H1 (cell line): Measurements from ENCODE around the gene LSM14B. TPM values are rescaled to one million over a fixed set of nuclear protein-coding genes. Genes with fewer than 3 reads are reported as not detected.

Experiments used
- CTCF ChIA-PET: fragments of 300-600 bp; sonication (Branson Sonifier 250); formaldehyde crosslinking; loops from one replicate; lab custom pipeline; 2021; ENCODE audit not compliant: partially characterized antibody; lab: Charles Lee
- POLR2A ChIA-PET: fragments of 300-600 bp; sonication (Branson Sonifier 250); formaldehyde crosslinking; loops from one replicate; lab custom pipeline; 2021; ENCODE audit warnings: inconsistent platforms; ENCODE audit not compliant: partially characterized antibody; lab: Charles Lee
- DNase-seq, 2 experiments: peaks; one replicate each; pipeline versions ENCODE4 v3.0.0 to v3.0.0-alpha.2; 2010 to 2022; ENCODE audit warnings: low spot score in 2 of 2, low read depth in 1 of 2, mixed read lengths in 1 of 2
- FAIRE-seq: peaks from 2 replicates; lab custom pipeline; 2011; peaks lifted over from hg19 to GRCh38; lab: Jason Lieb, UNC
- H2AFZ ChIP-seq: 2 replicates; pipeline ENCODE4 v1.8.1; 2012; ENCODE audit warnings: low read length, inconsistent platforms
- H2AK5ac ChIP-seq: 2 replicates; pipeline ENCODE4 v1.6.1; 2013; ENCODE audit warnings: low read depth, low read length
- H2BK120ac ChIP-seq: replicated peaks from 2 replicates; pipeline ENCODE3; 2013; ENCODE audit warnings: low read depth, low read length, inconsistent platforms
- H2BK12ac ChIP-seq: 2 replicates; pipeline ENCODE4 v1.6.1; 2013; ENCODE audit warnings: low read depth, low read length
- H2BK15ac ChIP-seq: 2 replicates; pipeline ENCODE4 v1.6.1; 2013; ENCODE audit warnings: low read length
- H2BK20ac ChIP-seq: 2 replicates; pipeline ENCODE4 v1.6.1; 2013; ENCODE audit warnings: low read length
- H2BK5ac ChIP-seq: 2 replicates; pipeline ENCODE4 v1.6.1; 2013; ENCODE audit warnings: low read depth, low read length
- H3K14ac ChIP-seq: 2 replicates; pipeline ENCODE4 v1.6.1; 2013; ENCODE audit warnings: inconsistent platforms; ENCODE audit not compliant: insufficient read length
- H3K18ac ChIP-seq: 2 replicates; pipeline ENCODE4 v1.6.1; 2013; ENCODE audit warnings: low read length; ENCODE audit errors: extremely low read depth
- H3K23ac ChIP-seq: 2 replicates; pipeline ENCODE4 v1.6.1; 2013; ENCODE audit warnings: inconsistent platforms; ENCODE audit not compliant: insufficient read length
- H3K23me2 ChIP-seq: 2 replicates; pipeline ENCODE4 v1.6.1; 2013; ENCODE audit warnings: low read depth, low read length
- H3K27ac ChIP-seq: 2 replicates; pipeline ENCODE4 v1.6.1; 2011; ENCODE audit warnings: low read depth, low read length, inconsistent platforms
- H3K27me3 ChIP-seq, 4 experiments: replicated peaks in 1 of 4; 1 replicate in 1 of 4; 2 replicates in 3 of 4; pipeline versions ENCODE4 v1.6.1 to v1.8.1; 2011 to 2013; ENCODE audit warnings: low read length in 3 of 4, mild to moderate bottlenecking in 3 of 4, inconsistent platforms in 2 of 4, mixed read lengths in 2 of 4, moderate library complexity in 1 of 4; ENCODE audit not compliant: control insufficient read depth in 3 of 4, insufficient read depth in 3 of 4; ENCODE audit errors: extremely low read depth in 1 of 4
- H3K36me3 ChIP-seq, 4 experiments: 2 replicates each; pipeline versions ENCODE4 v1.6.1 to v1.8.1; 2011 to 2013; ENCODE audit warnings: mild to moderate bottlenecking in 4 of 4, low read length in 3 of 4, moderate library complexity in 2 of 4, control low read depth in 1 of 4, inconsistent platforms in 1 of 4; ENCODE audit not compliant: insufficient read depth in 4 of 4, control insufficient read depth in 2 of 4
- H3K4ac ChIP-seq: replicated peaks from 2 replicates; pipeline ENCODE3; 2013; ENCODE audit warnings: low read length, low read depth, mixed read lengths, inconsistent platforms; ENCODE audit not compliant: insufficient read length
- H3K4me1 ChIP-seq, 4 experiments: replicated peaks in 1 of 4; 1 replicate in 1 of 4; 2 replicates in 3 of 4; pipeline versions ENCODE4 v1.6.1 to v1.8.1; 2011 to 2013; ENCODE audit warnings: low read length in 3 of 4, inconsistent platforms in 2 of 4, mixed read lengths in 1 of 4; ENCODE audit not compliant: insufficient read depth in 4 of 4, control insufficient read depth in 3 of 4
- H3K4me2 ChIP-seq, 2 experiments: 2 replicates each; pipeline versions ENCODE4 v1.6.1 to v1.8.1; 2011 to 2013; ENCODE audit warnings: low read depth in 2 of 2, low read length in 2 of 2, control low read depth in 1 of 2, inconsistent platforms in 1 of 2, mild to moderate bottlenecking in 1 of 2; ENCODE audit not compliant: insufficient read depth in 1 of 2
- H3K4me3 ChIP-seq, 4 experiments: fragments of 200-600, 300-600 bp in 1 of 4; sonication (generic), shearing (Covaris generic), sonication (Bioruptor Twin) in 1 of 4; 2 replicates each; pipeline versions ENCODE4 v1.5.1 to v1.8.1; 2011 to 2016; ENCODE audit warnings: low read length in 4 of 4, low read depth in 3 of 4, control low read depth in 2 of 4, inconsistent platforms in 2 of 4, mild to moderate bottlenecking in 2 of 4, mixed read lengths in 1 of 4, moderate library complexity in 1 of 4; ENCODE audit not compliant: insufficient read depth in 2 of 4; ENCODE audit errors: extremely low read depth in 1 of 4
- H3K56ac ChIP-seq: replicated peaks from 2 replicates; pipeline ENCODE3; 2013; ENCODE audit warnings: low read depth, mild to moderate bottlenecking, mixed read lengths, low read length, inconsistent platforms; ENCODE audit not compliant: insufficient read length
- H3K79me1 ChIP-seq: 2 replicates; pipeline ENCODE4 v1.6.1; 2013; ENCODE audit warnings: low read depth, low read length, control low read depth
- H3K79me2 ChIP-seq, 2 experiments: 2 replicates each; pipeline versions ENCODE4 v1.6.1 to v1.8.1; 2012 to 2013; ENCODE audit warnings: low read length in 2 of 2, mild to moderate bottlenecking in 2 of 2, inconsistent platforms in 1 of 2; ENCODE audit not compliant: insufficient read depth in 2 of 2, control insufficient read depth in 1 of 2
- H3K9ac ChIP-seq, 4 experiments: replicated peaks in 1 of 4; 1 replicate in 1 of 4; 2 replicates in 3 of 4; pipeline versions ENCODE4 v1.6.1 to v1.8.1; 2011 to 2013; ENCODE audit warnings: low read depth in 3 of 4, low read length in 3 of 4, control low read depth in 2 of 4, mild to moderate bottlenecking in 2 of 4, moderate library complexity in 2 of 4, inconsistent platforms in 1 of 4; ENCODE audit errors: extremely low read depth in 1 of 4
- H3K9me3 ChIP-seq, 2 experiments: 2 replicates each; pipeline versions ENCODE4 v1.6.1 to v1.8.1; 2012 to 2013; ENCODE audit warnings: mild to moderate bottlenecking in 2 of 2, moderate library complexity in 2 of 2, control low read depth in 1 of 2, inconsistent platforms in 1 of 2, low read depth in 1 of 2, low read length in 1 of 2, mixed read lengths in 1 of 2; ENCODE audit not compliant: insufficient read depth in 2 of 2
- H4K20me1 ChIP-seq, 2 experiments: replicated peaks in 1 of 2; 2 replicates each; pipeline versions ENCODE3 to v1.8.1; 2011 to 2013; ENCODE audit warnings: inconsistent platforms in 2 of 2, low read length in 2 of 2, mild to moderate bottlenecking in 1 of 2; ENCODE audit not compliant: insufficient read depth in 2 of 2, control insufficient read depth in 1 of 2
- H4K5ac ChIP-seq: 2 replicates; pipeline ENCODE4 v1.6.1; 2013; ENCODE audit warnings: low read length, low read depth, mixed read lengths, inconsistent platforms; ENCODE audit not compliant: insufficient read length
- H4K8ac ChIP-seq: 2 replicates; pipeline ENCODE4 v1.8.0; 2013; ENCODE audit warnings: mild to moderate bottlenecking, moderate library complexity, low read length, inconsistent platforms; ENCODE audit not compliant: insufficient read depth; ENCODE audit errors: extremely low read depth
- H4K91ac ChIP-seq: replicated peaks from 2 replicates; pipeline ENCODE3; 2013; ENCODE audit warnings: low read length, mixed read lengths, inconsistent platforms; ENCODE audit not compliant: insufficient read length
- HDAC6 ChIP-seq: IDR thresholded peaks from one replicate; pipeline ENCODE4 v1.7.1; 2012; ENCODE audit warnings: low read depth, mild to moderate bottlenecking, inconsistent platforms, low read length, moderate library complexity
- KDM1A ChIP-seq: fragments of 200-600, 300-600 bp; sonication (generic); IDR thresholded peaks from 2 replicates; pipeline ENCODE4 v1.7.1; 2016; ENCODE audit warnings: mild to moderate bottlenecking, low read length, borderline replicate concordance
- SP4 ChIP-seq: IDR thresholded peaks from 2 replicates; pipeline ENCODE4 v1.6.1; 2012; ENCODE audit warnings: low read length, inconsistent platforms
- WGBS, 2 experiments: shearing (Covaris generic) in 1 of 2; methylation state at CpG; one replicate each; pipeline versions ENCODE4 v1.1.6 to v1.1.7; 2013 to 2015; ENCODE audit warnings: low lambda C conversion rate in 2 of 2, mixed read lengths in 2 of 2, inconsistent platforms in 1 of 2, low coverage in 1 of 2, missing lambda C conversion rate in 1 of 2; ENCODE audit not compliant: insufficient replicate concordance in 2 of 2, insufficient coverage in 1 of 2, insufficient read length in 1 of 2; ENCODE audit errors: extremely low coverage in 1 of 2, missing lambda C conversion rate in 1 of 2; 5-methylcytosine and 5-hydroxymethylcytosine counted together
- polyA plus RNA-seq, 7 experiments: library from polyadenylated mRNA; depleted of rRNA in 3 of 7; stranded (reverse) in 5 of 7; unstranded in 2 of 7; fragments of >200 nt in 5 of 7; fragments of 200-250 nt in 2 of 7; gene quantifications; 1 replicate in 5 of 7; 2 replicates in 1 of 7; 4 replicates in 1 of 7; pipeline versions ENCODE4 v1.2.1 to v1.2.3, GENCODE V29; 2011 to 2013; ENCODE audit warnings: missing spikeins in 2 of 7, mixed read lengths in 2 of 7
- total RNA-seq: library from RNA; stranded (reverse); fragmentation: NEBNext Ultra II Directional; extraction: Animal tissue kit (Norgen Biotek cat#: 25700); gene quantifications from 2 replicates; pipeline ENCODE4 v1.2.1, GENCODE V29; 2021

The LSM14B gene
- total and polyA plus RNA-seq, 2 of the 8 experiments (the other 6 are each of a cell fraction or from before 2014, with no cell fraction given), result 58.3 to 65.6 TPM

DNA sequence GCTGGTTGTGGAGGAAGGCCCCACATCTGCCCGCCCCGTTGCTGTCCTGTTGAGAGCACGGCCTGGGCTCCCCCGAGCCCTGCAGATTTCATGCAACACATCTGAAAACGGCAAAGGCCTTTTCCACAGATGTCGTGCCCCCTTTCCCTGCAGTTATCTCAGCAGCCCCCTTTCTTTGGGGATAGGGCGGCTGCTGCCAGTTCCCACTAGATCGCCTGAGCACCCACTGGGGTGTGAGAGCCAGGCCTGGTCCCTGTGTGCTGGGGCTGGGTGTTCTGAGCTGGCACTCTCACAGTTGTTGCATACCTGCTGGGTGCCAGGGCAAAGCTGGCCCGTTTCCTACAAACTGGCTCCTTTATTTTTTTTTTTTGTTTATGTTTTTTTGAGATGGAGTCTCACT is 48.3 kb downstream of the LSM14B start:
- Histone ChIP-seq H3K4me1 (no peaks in the 10 kb centered on the region), H4K5ac (no peak overlapping the region), H2BK120ac (no peak overlapping the region), H2AK5ac (no peak overlapping the region), H3K23me2 (no peaks in the 10 kb centered on the region), H3K36me3 (peaks cover 2 to 26% (median 17%) of the 10 kb centered on the region in 4 experiments; a peak in 7 of 8 replicates), H3K56ac (no peak overlapping the region), H3K79me2 (no peaks in the 10 kb centered on the region), H3K4ac (no peak overlapping the region), H2BK20ac (no peak overlapping the region), H3K27ac (no peak overlapping the region), H3K9ac (no peak overlapping the region), H4K91ac (no peak overlapping the region), H3K4me2 (no peak overlapping the region), H4K20me1 (peaks cover 4 to 5% of the 10 kb centered on the region in 2 experiments), H3K4me3 (no peak overlapping the region), H3K18ac (no peak overlapping the region), H3K27me3 (no peaks in the 10 kb centered on the region), H3K79me1 (no peaks in the 10 kb centered on the region), H2BK12ac (no peak overlapping the region), H2BK15ac (no peak overlapping the region), H4K8ac (no peak overlapping the region), H3K14ac (no peak overlapping the region), H2AFZ (no peak overlapping the region), H3K23ac (no peak overlapping the region), H3K9me3 (no peaks in the 10 kb centered on the region), H2BK5ac (no peak overlapping the region)
- no peak for FAIRE-seq
- ChIA-PET CTCF (interaction anchor here (1.6 kb wide), 1 partner anchor 35 kb away, joined by 4 read pairs; no protein-coding TSS in a partner anchor), POLR2A (interaction anchor here (1.4 to 1.8 kb wide), 2 partner anchors 11 kb away, joined by 3 to 5 read pairs; no protein-coding TSS in a partner anchor)
- no peak for DNase-seq
- 93% methylated on average over 9 of the region's 9 CpGs; no CpG with 5 or more reads in 1 of the 2 experiments for WGBS, 2 experiments
- TF ChIP-seq KDM1A, result no peak
- TF ChIP-seq SP4, result no peak
- TF ChIP-seq HDAC6, result no peak
